GM21447 (cell line): ENCODE results near the gene TMEM234.

ENCODE experiments used
- ATAC-seq: cut with Tn5 transposase; IDR thresholded peaks from one replicate; pipeline ENCODE4 v1.9.1; 2021; ENCODE audit not compliant: unreplicated experiment

Gene TMEM234

GRCh38 chr1:32201011-32201855 lies 20.9 kb downstream of the TMEM234 start:
- ATAC-seq = peak; percentile 45

DNA sequence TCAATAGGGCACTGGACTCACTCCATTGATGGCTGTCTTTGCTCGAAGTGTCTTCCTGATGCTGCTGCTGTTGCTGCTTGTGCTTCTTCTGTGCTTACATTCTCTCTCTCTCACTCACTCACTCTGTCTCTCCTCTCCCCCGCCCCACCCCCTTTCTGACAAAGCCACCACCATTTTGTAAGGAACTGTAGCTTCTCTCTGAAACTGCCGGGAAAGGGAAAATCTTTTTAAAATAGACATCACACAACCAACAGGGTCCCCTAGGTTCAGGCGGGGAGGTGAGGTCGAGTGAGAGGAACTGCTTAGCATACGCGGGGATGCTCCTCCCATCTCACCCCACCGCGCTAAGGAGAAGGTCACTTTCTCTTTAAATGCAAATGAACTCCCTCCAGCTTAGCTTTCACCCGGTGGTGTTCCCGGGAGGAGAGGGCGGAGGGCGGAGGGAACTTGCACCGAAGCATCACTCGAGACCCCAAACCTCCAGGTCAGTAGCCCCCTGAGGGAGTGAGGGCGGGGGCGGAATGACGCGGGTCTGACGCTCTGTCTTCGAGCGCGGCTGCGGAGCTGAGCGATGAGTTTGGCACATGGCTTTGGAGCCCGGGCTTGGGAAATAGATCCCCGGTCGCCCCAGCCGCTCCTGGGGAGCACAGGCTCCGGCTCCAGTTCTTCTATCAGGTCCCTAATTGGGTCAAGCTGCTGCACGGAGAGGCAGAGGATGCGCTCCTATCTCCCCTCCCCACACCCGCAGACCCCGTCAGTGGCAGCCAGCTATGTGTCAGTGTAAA lies 21.7 kb downstream of the TMEM234 start, which contains the start of gene CCDC28B:
Gene CCDC28B (plus strand): TSS at position 370 of the 785 bp plus-strand sequence. CDS start 1,341 bp downstream, outside the sequence.
- ATAC-seq = peak; percentile 37

DNA sequence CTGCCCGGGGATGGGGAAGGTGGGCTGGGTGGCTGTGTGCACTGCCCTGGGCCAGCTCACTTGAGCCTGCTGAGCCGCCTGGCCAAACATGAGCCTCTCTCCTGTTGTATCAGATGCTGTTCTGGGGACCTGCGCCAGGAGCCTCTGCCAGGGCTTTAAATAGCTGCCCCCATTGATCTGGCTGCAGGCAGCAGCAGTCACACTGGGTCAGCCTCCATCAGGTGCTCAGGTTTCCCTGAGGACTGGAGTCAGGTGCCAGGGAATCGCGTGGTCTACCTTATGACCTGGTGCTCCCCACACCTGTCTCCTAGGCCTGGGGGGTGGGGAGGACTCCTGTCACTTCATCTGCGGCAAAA lies 22.5 kb downstream of the TMEM234 start:
- ATAC-seq = no peak

- ATAC-seq = no peak
These were observed 23.0 kb downstream of the TMEM234 start for GRCh38 chr1:32199043-32199716.

GRCh38 chr1:32198237-32199042 lies 23.7 kb downstream of the TMEM234 start:
- no peak for ATAC-seq

GRCh38 chr1:32197837-32198236 lies 24.3 kb downstream of the TMEM234 start:
- ATAC-seq = no peak

DNA sequence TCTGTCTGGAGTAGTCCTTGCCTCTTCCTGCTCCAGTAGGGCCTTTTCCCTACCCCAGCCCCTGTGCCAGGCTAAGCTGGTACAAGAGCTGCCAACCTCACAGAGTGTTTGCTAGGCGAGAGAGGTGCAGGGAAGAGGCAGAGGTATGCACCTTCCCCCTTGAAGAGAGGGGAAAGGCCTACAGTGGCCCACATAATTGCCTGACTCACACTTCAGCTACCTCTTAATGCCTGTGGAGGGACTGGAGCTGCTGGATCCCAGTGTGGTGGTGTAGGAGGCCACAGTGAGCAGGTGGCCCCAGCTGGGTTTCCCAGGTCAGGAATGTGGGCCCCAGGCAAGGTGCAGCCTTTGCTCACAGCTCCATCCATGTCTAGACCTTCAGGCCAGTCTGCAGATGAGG lies 25.1 kb downstream of the TMEM234 start:
- no peak for ATAC-seq

- no peak for ATAC-seq
These were observed 26.0 kb downstream of the TMEM234 start for GRCh38 chr1:32195972-32196823.

DNA sequence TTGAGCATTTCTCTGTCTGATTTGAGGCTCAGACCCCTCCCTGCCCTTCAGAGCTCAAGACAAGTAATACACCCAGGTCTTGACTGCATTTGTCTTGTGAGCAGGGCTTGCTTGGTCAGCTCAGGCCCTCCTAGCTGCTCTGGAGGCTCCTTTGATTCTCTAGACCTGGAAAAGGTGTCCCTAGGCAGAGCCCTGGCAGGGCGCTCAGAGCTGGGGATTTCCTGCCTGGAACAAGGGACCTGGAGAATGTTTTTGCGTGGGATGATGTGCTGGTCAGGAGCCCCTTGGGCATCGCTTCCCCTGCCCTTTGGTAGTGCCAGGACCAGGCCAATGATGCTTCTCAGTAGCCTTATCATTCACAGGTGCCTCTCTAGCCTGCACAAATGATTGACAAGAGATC lies 26.6 kb downstream of the TMEM234 start:
- no peak for ATAC-seq

DNA sequence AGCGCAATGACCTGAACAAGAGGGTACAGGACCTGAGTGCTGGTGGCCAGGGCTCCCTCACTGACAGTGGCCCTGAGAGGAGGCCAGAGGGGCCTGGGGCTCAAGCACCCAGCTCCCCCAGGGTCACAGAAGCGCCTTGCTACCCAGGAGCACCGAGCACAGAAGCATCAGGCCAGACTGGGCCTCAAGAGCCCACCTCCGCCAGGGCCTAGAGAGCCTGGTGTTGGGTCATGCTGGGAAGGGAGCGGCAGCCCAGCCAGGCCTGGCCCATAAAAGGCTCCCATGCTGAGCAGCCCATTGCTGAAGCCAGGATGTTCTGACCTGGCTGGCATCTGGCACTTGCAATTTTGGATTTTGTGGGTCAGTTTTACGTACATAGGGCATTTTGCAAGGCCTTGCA lies 27.2 kb downstream of the TMEM234 start:
- ATAC-seq = no peak

- no peak for ATAC-seq
These were observed 29.8 kb downstream of the TMEM234 start for GRCh38 chr1:32192220-32192948.

DNA sequence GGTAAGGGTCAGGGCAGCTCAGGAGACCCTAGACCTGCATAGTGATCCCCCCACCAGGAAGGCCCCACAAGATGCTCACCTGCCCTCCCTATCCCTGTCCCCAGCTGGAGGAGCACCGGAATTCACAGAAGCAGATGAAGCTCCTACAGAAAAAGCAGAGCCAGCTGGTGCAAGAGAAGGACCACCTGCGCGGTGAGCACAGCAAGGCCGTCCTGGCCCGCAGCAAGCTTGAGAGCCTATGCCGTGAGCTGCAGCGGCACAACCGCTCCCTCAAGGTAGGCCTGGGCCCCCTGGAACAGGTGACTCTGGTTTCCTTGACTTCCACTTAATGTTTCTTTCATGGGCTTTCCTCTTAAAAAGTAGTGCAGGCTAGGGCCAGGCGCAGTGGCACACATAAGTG lies 34.3 kb downstream of the TMEM234 start:
- ATAC-seq = no peak

DNA sequence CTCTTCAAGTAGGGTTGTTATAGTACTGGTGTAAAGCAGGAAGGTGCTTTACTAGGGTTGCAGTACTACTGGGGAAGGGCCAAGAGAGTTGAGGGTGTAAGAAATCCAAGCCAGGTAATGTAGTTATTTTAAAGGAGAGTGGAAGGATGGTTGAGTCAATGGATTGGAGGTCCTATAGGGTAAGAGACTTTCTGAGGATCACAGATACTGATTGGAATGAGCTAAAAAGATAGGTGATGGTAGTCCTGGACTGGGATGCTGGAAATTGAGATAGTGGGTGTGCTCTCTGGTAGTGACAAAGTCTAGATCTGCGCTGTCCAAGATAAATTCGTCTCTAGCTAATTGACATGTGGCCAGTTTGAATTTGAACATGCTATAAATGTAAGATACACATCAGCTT lies 35.7 kb downstream of the TMEM234 start:
- ATAC-seq = no peak

- ATAC-seq = no peak
These were observed 36.1 kb downstream of the TMEM234 start for GRCh38 chr1:32186077-32186476.

DNA sequence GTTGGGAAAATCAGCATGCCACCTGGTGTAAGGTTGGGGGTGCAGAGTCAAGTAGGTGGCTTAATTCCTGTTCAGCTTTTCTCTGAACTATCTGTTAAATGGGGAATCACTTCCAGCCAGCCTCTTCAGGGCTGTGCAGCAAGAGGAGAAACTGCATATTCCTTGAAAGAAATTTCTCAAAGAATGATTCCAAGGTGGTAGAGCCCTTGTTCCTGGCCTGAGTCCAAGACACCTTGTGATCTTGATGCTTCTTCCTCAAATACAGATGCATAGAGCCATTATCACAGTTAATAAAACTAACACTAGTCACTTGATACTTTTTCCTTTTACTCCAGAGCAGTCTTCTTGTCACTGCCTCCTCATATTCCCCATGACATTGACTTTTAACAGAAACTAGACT lies 37.5 kb downstream of the TMEM234 start:
- ATAC-seq = no peak

DNA sequence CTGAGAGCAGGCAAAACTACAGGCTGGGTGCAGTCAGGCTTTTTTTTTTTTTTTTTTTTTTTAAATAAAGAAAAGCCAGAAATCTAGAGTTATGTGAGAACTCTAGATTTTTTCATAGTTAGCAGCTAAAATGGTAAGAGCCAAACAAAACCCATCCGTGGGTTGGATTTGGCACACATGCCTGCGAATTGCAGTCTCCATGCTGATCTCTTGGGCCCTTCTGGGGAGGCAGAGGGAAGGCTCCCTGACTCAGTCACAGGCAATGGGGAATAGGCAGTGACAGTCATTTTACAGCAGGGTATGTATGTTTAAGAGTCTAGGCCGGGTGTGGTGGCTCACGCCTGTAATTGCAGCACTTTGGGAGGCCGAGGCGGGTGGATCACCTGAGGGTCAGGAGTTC lies 40.1 kb downstream of the TMEM234 start:
- no peak for ATAC-seq

GRCh38 chr1:32181563-32181962 lies 40.6 kb downstream of the TMEM234 start:
- no peak for ATAC-seq

- ATAC-seq = no peak
These were observed 41.1 kb downstream of the TMEM234 start for GRCh38 chr1:32181065-32181464.
